ENCODE results near the gene PCID2.

GRCh38 chr13:113208421-113209335 lies at the start of gene PCID2:
- TF ChIP-seq ZNF384 (IDR thresholded peaks at IDR 0.05) (no peak), SP1 (IDR thresholded peaks at IDR 0.05) (no peak)
- TF ChIP-seq, protein P1, sequence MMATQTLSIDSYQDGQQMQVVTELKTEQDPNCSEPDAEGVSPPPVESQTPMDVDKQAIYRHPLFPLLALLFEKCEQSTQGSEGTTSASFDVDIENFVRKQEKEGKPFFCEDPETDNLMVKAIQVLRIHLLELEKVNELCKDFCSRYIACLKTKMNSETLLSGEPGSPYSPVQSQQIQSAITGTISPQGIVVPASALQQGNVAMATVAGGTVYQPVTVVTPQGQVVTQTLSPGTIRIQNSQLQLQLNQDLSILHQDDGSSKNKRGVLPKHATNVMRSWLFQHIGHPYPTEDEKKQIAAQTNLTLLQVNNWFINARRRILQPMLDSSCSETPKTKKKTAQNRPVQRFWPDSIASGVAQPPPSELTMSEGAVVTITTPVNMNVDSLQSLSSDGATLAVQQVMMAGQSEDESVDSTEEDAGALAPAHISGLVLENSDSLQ (IDR thresholded peaks at IDR 0.05) = no peak

All from HEK293T (cell line).